Measurements from ENCODE around the gene OR9Q1.

DNA sequence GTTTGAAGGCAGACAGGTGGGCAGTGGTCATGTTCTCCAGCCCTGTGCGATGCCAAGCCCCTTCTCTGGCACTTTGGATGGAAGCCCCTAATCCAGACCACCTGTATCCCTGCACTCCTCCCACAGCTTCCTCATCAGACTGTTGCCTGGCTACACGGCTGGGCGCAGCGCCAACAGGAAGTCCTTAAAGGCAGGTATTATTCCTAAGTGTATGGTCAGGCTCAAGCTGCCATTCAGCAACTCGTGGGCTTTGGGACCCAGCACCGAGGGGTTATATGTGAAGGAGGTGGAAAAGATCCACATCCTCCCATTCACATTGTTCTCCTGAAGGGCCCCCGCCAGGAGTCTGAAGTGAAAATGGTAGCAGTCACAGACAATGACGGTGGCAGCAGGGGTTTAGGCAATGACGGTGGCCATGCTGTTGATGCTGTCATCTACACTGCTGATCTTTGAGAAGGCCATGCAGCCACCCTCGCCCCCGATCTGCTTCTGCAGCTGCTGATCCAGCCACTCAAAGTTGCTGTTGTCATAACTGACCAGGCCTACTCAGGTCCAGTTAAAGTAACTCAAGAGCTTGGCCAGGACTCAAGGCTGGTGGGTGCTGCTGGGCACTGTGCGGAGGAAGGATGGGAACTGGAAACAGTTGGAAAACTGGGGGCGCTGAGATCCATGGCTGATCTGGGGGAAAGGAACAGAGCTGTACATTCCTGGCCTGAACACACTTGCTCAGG lies 34.8 kb downstream of the OR9Q1 start:
- TF ChIP-seq, protein P1, sequence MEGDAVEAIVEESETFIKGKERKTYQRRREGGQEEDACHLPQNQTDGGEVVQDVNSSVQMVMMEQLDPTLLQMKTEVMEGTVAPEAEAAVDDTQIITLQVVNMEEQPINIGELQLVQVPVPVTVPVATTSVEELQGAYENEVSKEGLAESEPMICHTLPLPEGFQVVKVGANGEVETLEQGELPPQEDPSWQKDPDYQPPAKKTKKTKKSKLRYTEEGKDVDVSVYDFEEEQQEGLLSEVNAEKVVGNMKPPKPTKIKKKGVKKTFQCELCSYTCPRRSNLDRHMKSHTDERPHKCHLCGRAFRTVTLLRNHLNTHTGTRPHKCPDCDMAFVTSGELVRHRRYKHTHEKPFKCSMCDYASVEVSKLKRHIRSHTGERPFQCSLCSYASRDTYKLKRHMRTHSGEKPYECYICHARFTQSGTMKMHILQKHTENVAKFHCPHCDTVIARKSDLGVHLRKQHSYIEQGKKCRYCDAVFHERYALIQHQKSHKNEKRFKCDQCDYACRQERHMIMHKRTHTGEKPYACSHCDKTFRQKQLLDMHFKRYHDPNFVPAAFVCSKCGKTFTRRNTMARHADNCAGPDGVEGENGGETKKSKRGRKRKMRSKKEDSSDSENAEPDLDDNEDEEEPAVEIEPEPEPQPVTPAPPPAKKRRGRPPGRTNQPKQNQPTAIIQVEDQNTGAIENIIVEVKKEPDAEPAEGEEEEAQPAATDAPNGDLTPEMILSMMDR (IDR thresholded peaks at IDR 0.05): no peak
- TF ChIP-seq POLR2A (IDR thresholded peaks at IDR 0.05) (no peak), POLR2AphosphoS5 (IDR thresholded peaks at IDR 0.05) (no peak)
